HL-60 (cell line): ENCODE results near the gene SLC7A6.

Source experiments
- DNase-seq, 2 experiments: peaks; one replicate each; pipeline ENCODE4 v3.0.0-alpha.2; 2010 to 2020; ENCODE audit warnings: low read depth in 1 of 2, low spot score in 1 of 2
- H3K27ac ChIP-seq: fragments of 250-450 bp; sonication (Bioruptor Pico); replicated peaks from 2 replicates; pipeline ENCODE4 v1.5.1; 2020; ENCODE audit warnings: mild to moderate bottlenecking, moderate library complexity
- H3K27me3 ChIP-seq: fragments of 250-450 bp; sonication (Bioruptor Pico); 2 replicates; pipeline ENCODE4 v1.5.1; 2021; ENCODE audit warnings: mild to moderate bottlenecking, moderate library complexity; ENCODE audit not compliant: insufficient read depth, poor library complexity, severe bottlenecking
- H3K4me3 ChIP-seq: replicated peaks from 2 replicates; pipeline ENCODE4 v1.5.1; 2011; ENCODE audit warnings: mild to moderate bottlenecking, control low read depth, low read length; ENCODE audit not compliant: insufficient read depth
- CTCF ChIP-seq: IDR thresholded peaks from one replicate; pipeline ENCODE4 v1.5.1; 2011; ENCODE audit warnings: low read length, control low read depth, inconsistent platforms; ENCODE audit not compliant: insufficient read depth
- GABPA ChIP-seq: IDR thresholded peaks from 2 replicates; pipeline ENCODE4 v1.6.1; 2012; ENCODE audit warnings: low read depth
- POLR2AphosphoS5 ChIP-seq: IDR thresholded peaks from 2 replicates; pipeline ENCODE4 v1.6.1; 2012; ENCODE audit warnings: low read depth
- REST ChIP-seq: IDR thresholded peaks from 2 replicates; pipeline ENCODE4 v1.6.1; 2012; ENCODE audit warnings: low read depth; ENCODE audit not compliant: insufficient replicate concordance
- SPI1 ChIP-seq: IDR thresholded peaks from 2 replicates; pipeline ENCODE4 v1.6.1; 2012; ENCODE audit warnings: low read depth, mild to moderate bottlenecking, borderline replicate concordance

The SLC7A6 gene

GRCh38 chr16:68233085-68233834, 31.1 kb upstream of the SLC7A6 start:
- Histone ChIP-seq H3K4me3 (no peak overlapping the region), H3K27me3 (no peaks in the 10 kb centered on the region), H3K27ac (no peak overlapping the region)
- no peak for TF ChIP-seq GABPA
- TF ChIP-seq SPI1, result no peak
- TF ChIP-seq CTCF, result no peak
- no peak for TF ChIP-seq POLR2AphosphoS5
- TF ChIP-seq REST, result no peak
- no peak for DNase-seq

GRCh38 chr16:68233835-68234187, 30.5 kb upstream of the SLC7A6 start:
- peak in 1 of 2 experiments; percentile 25 for DNase-seq
- no peak overlapping the region for H3K27ac ChIP-seq
- no peak overlapping the region for H3K4me3 ChIP-seq
- TF ChIP-seq CTCF, result no peak
- no peak for TF ChIP-seq POLR2AphosphoS5
- TF ChIP-seq SPI1, result no peak
- no peak for TF ChIP-seq GABPA
- TF ChIP-seq REST, result no peak
- no peaks in the 10 kb centered on the region for H3K27me3 ChIP-seq

GRCh38 chr16:68234188-68235107, 29.9 kb upstream of the SLC7A6 start:
- Histone ChIP-seq H3K4me3 (no peak overlapping the region), H3K27me3 (no peaks in the 10 kb centered on the region), H3K27ac (no peak overlapping the region)
- DNase-seq, result peak in 1 of 2 experiments; percentile 34
- TF ChIP-seq GABPA (no peak), REST (no peak), POLR2AphosphoS5 (0 out of 2 replicates have a peak, but pooled peaks have one; percentile 35), SPI1 (no peak), CTCF (no peak)
